DMS153 treated with DMSO at 0.1 percent for 48 hours (cell line): Measurements from ENCODE around the gene MIER3.
"Not testable (repeated sequence)": the region's sequence is repeated elsewhere in the genome, so short reads cannot be mapped to it uniquely, and the experiment has no call there.

Source experiments
- DNase-seq: peaks from one replicate; lab custom pipeline; 2025; ENCODE audit not compliant: unreplicated experiment; lab: John Stamatoyannopoulos, UW

Gene MIER3

GRCh38 chr5:56951946-56952691, at the start of gene MIER3:
MIER3 (minus strand) TSS chr5:56952123; CDS start chr5:56952102, 21 bp downstream.
- no peak for DNase-seq

DNA sequence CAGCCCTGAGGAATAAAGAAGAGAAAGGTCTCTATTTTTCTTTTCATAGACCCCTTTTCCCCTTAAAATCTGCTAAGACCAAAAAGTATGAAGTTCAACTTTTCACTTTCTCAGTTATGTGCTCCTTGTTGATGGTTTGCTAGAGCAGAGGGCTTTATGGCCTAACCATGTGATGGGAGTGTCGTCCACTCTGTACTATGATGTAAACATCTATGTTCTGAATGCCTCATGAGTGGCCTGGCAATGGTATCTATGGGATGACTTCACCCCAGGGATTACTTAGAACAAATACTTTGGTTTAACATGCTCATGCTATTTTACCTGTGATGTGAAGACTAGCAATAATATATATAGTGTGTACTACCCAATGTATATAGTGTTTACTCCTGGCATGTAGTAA, 43.7 kb upstream of the MIER3 start:
- DNase-seq: no peak

DNA sequence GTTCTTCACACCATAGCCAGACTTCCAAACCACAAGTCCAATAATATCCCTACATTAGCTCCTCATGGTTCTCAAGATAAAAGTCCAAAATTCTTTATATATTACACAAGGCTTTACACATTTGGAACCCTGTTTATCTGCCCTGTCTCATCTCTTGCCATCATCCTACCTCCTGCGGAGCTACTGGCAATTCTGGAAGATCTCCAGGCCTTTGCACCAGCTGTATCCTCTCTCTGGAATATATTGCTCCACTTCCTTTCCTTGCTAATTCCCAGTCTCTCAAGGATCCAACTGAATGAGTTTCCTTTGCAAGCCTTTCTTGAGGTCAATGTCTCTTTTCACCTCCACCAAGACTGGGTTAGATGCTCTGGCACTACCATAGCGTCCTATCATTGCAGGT, 41.3 kb upstream of the MIER3 start:
- DNase-seq: no peak

DNA sequence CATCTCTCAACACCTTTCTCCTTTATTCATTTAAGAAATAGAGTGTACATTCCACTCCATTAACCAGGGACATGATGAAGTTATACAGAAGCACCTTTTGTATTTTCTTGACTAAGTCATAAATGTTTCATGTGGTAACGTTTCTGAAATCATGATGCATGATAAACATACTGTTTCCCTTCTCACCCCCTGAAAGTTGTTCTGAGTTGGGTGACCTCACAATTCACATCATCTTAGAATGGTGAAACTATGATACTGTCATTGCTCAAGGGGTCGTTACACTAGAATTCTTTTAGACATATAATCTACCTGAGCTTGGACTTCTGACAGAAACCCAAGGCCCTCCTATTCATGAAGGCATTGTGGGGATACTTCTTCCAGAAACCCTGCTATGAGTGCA, 37.8 kb upstream of the MIER3 start:
- DNase-seq: no peak

DNA sequence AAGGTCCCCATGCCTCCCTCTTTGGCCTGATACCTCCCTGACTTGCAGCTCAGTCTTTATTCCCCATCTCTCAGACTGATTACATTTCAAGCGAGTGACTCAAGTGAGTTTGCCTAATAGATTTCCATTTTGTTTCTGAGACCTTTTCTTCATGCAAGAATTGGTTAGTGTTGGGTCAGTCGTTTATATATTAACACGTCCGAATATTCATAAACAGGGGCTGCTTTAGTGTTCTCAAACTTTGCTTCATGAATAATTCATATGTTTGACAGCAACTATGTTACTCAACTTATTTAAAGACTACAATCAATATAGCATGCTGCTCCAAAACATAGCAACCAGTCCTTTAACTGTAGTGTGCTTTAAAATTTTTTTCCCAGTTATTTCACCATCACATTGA, 36.6 kb upstream of the MIER3 start:
- DNase-seq: no peak

GRCh38 chr5:56987171-56987570, 35.2 kb upstream of the MIER3 start:
- DNase-seq: no peak

DNA sequence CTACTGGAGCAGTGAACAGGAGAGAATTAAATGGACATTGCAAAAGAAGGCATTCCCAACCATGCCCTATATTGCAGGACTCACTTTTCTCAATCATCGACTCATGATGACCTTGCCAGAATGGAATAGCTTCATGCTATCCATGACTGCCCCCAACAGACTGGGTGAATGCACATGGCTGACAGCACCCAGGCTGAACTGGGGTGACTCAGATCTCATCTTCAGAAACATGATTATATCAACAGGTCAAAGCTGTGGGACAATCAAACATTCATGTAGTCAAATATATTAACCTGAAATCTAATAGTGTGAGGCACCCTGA, 34.7 kb upstream of the MIER3 start:
- no peak for DNase-seq

- DNase-seq: no peak
Measured at GRCh38 chr5:56985936-56986625, 34.2 kb upstream of the MIER3 start.

- no peak for DNase-seq
Measured at GRCh38 chr5:56984445-56984844, 32.5 kb upstream of the MIER3 start.

GRCh38 chr5:56983593-56984361, 31.9 kb upstream of the MIER3 start:
- DNase-seq: no peak

- no peak for DNase-seq
Measured at GRCh38 chr5:56981548-56982315, 29.8 kb upstream of the MIER3 start.

DNA sequence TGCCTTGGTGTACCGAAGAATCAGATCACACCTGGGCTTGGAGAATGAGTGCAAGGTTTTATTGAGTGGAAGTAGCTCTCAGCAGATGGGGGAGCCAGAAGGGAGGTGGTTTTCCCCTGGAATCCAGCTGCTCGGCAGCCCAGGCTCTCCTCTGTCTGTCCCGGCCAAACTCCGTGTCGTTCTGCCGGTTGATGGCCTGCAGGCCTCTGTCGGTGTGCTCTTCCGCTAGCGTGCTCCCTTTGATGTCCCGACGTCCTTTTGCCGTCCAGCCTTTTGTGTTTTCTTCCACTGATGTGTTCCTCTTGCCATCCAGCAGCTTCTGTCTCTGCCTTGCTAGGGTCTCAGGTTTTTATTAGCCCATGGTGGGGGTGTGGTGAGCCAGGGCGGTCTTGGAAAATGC, 28.0 kb upstream of the MIER3 start:
- DNase-seq: no peak

DNA sequence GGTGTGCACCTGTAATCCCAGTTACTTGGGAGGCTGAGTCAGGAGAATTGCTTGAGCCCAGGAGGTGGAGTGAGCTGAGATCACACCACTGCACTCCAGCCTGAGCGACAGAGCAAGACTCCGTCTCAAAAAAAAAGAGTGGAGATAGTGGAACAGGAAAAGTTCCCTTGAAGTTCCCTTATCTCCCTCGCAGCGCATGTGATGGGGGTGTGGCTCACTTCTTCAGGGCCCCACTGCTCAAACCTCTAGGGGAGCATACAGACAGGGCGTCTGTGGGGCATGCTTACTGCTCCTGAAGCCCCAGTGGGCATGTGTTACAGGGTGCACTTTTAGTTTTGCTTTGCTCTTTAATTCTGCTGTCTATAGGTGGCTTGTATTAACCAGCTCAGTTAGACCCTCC, 27.6 kb upstream of the MIER3 start:
- not testable (repeated sequence) for DNase-seq

DNA sequence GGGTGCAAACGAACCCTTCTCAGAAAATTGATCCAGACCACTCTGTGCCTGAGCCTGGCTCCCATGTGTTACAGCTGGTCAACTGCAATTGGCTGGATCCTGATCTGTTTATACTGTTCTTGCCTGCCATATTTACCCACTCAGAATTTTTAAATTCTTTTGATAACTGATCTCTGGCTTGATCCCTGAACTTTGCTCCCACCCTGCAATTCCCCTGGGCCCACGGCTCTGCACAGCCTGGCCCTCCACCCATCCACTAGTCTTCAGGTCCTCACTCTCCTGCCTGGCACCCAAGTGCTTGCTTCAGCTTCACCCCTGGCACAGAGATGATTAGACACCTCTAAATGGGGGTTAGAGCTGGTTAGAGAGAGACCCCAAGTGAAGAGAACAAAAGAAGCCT, 25.9 kb upstream of the MIER3 start:
- no peak for DNase-seq

DNA sequence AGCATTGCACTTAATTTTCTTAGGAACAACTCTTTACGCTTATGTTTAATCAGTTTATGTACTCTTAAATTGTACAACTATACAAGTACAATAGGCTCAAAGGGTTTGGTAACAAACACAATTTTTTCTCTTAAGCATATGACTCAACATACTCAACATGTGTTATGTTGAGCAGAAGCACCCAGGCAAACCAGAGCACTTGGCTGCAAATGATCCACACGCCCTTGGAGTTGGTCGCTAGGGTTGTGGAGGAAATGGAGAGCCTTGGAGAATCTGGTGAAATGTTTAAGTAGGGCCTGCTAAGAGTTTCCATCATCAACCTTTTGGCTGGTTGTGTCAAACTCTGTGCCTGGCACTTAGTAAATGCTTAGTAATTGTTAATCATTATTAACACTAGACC, 25.1 kb upstream of the MIER3 start:
- DNase-seq: no peak

- DNase-seq: no peak
Measured at GRCh38 chr5:56974241-56974640, 22.3 kb upstream of the MIER3 start.

- DNase-seq: no peak
Measured at GRCh38 chr5:56973473-56973872, 21.6 kb upstream of the MIER3 start.

DNA sequence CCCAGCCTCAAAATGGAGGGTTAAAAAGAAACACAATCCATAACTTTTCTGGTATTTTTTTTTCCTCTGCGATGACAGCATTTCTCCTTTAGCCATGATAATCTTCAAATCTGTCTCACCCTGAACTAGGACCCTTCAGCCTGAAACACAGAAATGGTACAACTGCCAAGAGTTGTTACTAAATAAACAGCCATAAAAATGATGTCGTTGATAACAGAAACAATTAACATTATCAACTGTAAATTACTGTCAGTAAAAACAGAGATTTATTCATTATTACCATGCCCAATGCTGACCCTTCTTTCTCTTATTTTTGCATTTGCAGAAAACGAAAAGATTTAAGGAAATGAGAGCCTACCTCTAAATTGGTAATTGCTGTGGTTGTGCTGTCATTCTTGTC, 19.4 kb upstream of the MIER3 start:
- no peak for DNase-seq

- no peak for DNase-seq
Measured at GRCh38 chr5:56964173-56964572, 12.2 kb upstream of the MIER3 start.

- no peak for DNase-seq
Measured at GRCh38 chr5:56963246-56963645, 11.3 kb upstream of the MIER3 start.

- DNase-seq: no peak
Measured at GRCh38 chr5:56962286-56962685, 10.4 kb upstream of the MIER3 start.
